Neural cell (in vitro differentiated cells): ENCODE data around the gene DLL1.

Experiments used
- CTCF ChIP-seq: fragments of 450-650 bp; IDR thresholded peaks from 2 replicates; pipeline ENCODE4 v1.5.1; 2014; ENCODE audit warnings: antibody characterized with exemption, mild to moderate bottlenecking, moderate library complexity; ENCODE audit not compliant: poor library complexity, severe bottlenecking
- EP300 ChIP-seq: fragments of 450-650 bp; conservative IDR thresholded peaks from 2 replicates; pipeline ENCODE4 v1.6.1; 2014; ENCODE audit warnings: antibody characterized with exemption, mild to moderate bottlenecking, moderate library complexity; ENCODE audit not compliant: poor library complexity, severe bottlenecking
- EZH2 ChIP-seq: fragments of 200-600, 300-800 bp; shearing (Covaris generic), sonication (generic); IDR thresholded peaks from 2 replicates; pipeline ENCODE4 v1.6.1; 2014; ENCODE audit warnings: antibody characterized with exemption, low read length, borderline replicate concordance, mild to moderate bottlenecking; ENCODE audit not compliant: insufficient read depth, poor library complexity, severe bottlenecking
- MXI1 ChIP-seq: fragments of 450-650 bp; conservative IDR thresholded peaks from 2 replicates; pipeline ENCODE4 v1.6.1; 2014; ENCODE audit warnings: antibody characterized with exemption, mild to moderate bottlenecking; ENCODE audit not compliant: poor library complexity, severe bottlenecking
- POLR2AphosphoS5 ChIP-seq: IDR thresholded peaks from 2 replicates; pipeline ENCODE4 v1.6.1; 2012
- RAD21 ChIP-seq: fragments of 450-650 bp; conservative IDR thresholded peaks from 2 replicates; pipeline ENCODE4 v1.6.1; 2014; ENCODE audit warnings: antibody characterized with exemption, mild to moderate bottlenecking, moderate library complexity
- TF ChIP-seq, protein P1 (sequence below): IDR thresholded peaks from 2 replicates; pipeline ENCODE4 v1.6.1; 2012; ENCODE audit warnings: borderline replicate concordance

- TF ChIP-seq EP300 (no peak), CTCF (no peak), EZH2 (no peak), POLR2AphosphoS5 (no peak), MXI1 (no peak), RAD21 (no peak)
- TF ChIP-seq, protein P1, sequence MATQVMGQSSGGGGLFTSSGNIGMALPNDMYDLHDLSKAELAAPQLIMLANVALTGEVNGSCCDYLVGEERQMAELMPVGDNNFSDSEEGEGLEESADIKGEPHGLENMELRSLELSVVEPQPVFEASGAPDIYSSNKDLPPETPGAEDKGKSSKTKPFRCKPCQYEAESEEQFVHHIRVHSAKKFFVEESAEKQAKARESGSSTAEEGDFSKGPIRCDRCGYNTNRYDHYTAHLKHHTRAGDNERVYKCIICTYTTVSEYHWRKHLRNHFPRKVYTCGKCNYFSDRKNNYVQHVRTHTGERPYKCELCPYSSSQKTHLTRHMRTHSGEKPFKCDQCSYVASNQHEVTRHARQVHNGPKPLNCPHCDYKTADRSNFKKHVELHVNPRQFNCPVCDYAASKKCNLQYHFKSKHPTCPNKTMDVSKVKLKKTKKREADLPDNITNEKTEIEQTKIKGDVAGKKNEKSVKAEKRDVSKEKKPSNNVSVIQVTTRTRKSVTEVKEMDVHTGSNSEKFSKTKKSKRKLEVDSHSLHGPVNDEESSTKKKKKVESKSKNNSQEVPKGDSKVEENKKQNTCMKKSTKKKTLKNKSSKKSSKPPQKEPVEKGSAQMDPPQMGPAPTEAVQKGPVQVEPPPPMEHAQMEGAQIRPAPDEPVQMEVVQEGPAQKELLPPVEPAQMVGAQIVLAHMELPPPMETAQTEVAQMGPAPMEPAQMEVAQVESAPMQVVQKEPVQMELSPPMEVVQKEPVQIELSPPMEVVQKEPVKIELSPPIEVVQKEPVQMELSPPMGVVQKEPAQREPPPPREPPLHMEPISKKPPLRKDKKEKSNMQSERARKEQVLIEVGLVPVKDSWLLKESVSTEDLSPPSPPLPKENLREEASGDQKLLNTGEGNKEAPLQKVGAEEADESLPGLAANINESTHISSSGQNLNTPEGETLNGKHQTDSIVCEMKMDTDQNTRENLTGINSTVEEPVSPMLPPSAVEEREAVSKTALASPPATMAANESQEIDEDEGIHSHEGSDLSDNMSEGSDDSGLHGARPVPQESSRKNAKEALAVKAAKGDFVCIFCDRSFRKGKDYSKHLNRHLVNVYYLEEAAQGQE: no peak
Measured at GRCh38 chr6:170244721-170245474, 46.0 kb downstream of the DLL1 start.
